Loucy (cell line): ENCODE measurements around the gene PRDM12.

Experiments used
- H2AFZ ChIP-seq: fragments of 200-600 bp; sonication (generic); 2 replicates; pipeline ENCODE4 v1.6.0; 2016; ENCODE audit warnings: antibody characterized with exemption, mild to moderate bottlenecking, low read length, moderate library complexity
- H3F3A ChIP-seq: fragments of 200-600 bp; 2 replicates; pipeline ENCODE4 v1.6.0; 2016; ENCODE audit warnings: antibody characterized with exemption, low read depth, mild to moderate bottlenecking
- H3K27me3 ChIP-seq: fragments of 200-600 bp; sonication (generic); 2 replicates; pipeline ENCODE4 v1.6.1; 2014; ENCODE audit warnings: low read length, mild to moderate bottlenecking; ENCODE audit not compliant: insufficient read depth, poor library complexity, severe bottlenecking
- H3K36me3 ChIP-seq: fragments of 200-600 bp; sonication (generic); 2 replicates; pipeline ENCODE4 v1.6.1; 2016; ENCODE audit warnings: low read length; ENCODE audit not compliant: insufficient read depth
- H3K4me1 ChIP-seq: fragments of 200-600 bp; sonication (generic); 2 replicates; pipeline ENCODE4 v1.5.1; 2014; ENCODE audit warnings: low read length, mild to moderate bottlenecking; ENCODE audit not compliant: insufficient read depth, poor library complexity, severe bottlenecking
- H3K4me2 ChIP-seq: fragments of 200-600 bp; sonication (generic); 2 replicates; pipeline ENCODE4 v1.6.0; 2014; ENCODE audit warnings: antibody characterized with exemption, low read length, low read depth, mild to moderate bottlenecking; ENCODE audit not compliant: poor library complexity, severe bottlenecking
- H3K4me3 ChIP-seq: fragments of 200-600 bp; sonication (generic); 2 replicates; pipeline ENCODE4 v1.5.1; 2014; ENCODE audit warnings: low read length, mild to moderate bottlenecking, mixed read lengths; ENCODE audit not compliant: poor library complexity, severe bottlenecking
- H3K79me2 ChIP-seq: fragments of 200-600 bp; sonication (generic); 2 replicates; pipeline ENCODE4 v1.6.1; 2014; ENCODE audit warnings: low read length; ENCODE audit not compliant: insufficient read depth
- H3K9ac ChIP-seq: fragments of 200-600 bp; sonication (generic); 2 replicates; pipeline ENCODE4 v1.6.0; 2014; ENCODE audit warnings: mild to moderate bottlenecking, low read depth, low read length, moderate library complexity; ENCODE audit not compliant: poor library complexity, severe bottlenecking
- H3K9me2 ChIP-seq: fragments of 200-600 bp; sonication (generic); replicated peaks from 2 replicates; pipeline ENCODE4 v1.6.1; 2016; ENCODE audit warnings: low read depth, low read length, mixed read lengths
- H3K9me3 ChIP-seq: fragments of 200-600 bp; sonication (generic); 2 replicates; pipeline ENCODE4 v1.6.1; 2014; ENCODE audit warnings: mild to moderate bottlenecking, antibody characterized with exemption, low read length, low read depth; ENCODE audit not compliant: insufficient read depth
- H4K20me1 ChIP-seq: fragments of 200-600 bp; sonication (generic); 2 replicates; pipeline ENCODE4 v1.6.0; 2014; ENCODE audit warnings: antibody characterized with exemption, low read length, mild to moderate bottlenecking; ENCODE audit not compliant: insufficient read depth, poor library complexity, severe bottlenecking
- CTCF ChIP-seq: fragments of 200-600 bp; sonication (generic); conservative IDR thresholded peaks from 2 replicates; pipeline ENCODE4 v1.5.1; 2014; ENCODE audit warnings: mild to moderate bottlenecking, antibody characterized with exemption, low read length
- EZH2phosphoT487 ChIP-seq: fragments of 200-600 bp; IDR thresholded peaks from 2 replicates; pipeline ENCODE4 v1.6.1; 2018; ENCODE audit warnings: antibody characterized with exemption, mild to moderate bottlenecking, moderate library complexity, borderline replicate concordance

PRDM12 gene

GRCh38 chr9:130627896-130628792 lies 36.2 kb upstream of the PRDM12 start:
- H3K4me3 ChIP-seq = no peak overlapping the region
- H4K20me1 ChIP-seq = no peaks in the 10 kb centered on the region
- no peaks in the 10 kb centered on the region for H3K9me2 ChIP-seq
- H3K36me3 ChIP-seq = peaks cover 45% of the 10 kb centered on the region; the same call in 1 of the 2 replicates
- TF ChIP-seq EZH2phosphoT487 (no peak), CTCF (no peak)
- H3F3A ChIP-seq = no peaks in the 10 kb centered on the region
- no peak overlapping the region for H2AFZ ChIP-seq
- H3K79me2 ChIP-seq = no peaks in the 10 kb centered on the region
- no peak overlapping the region for H3K4me2 ChIP-seq
- H3K9me3 ChIP-seq = no peaks in the 10 kb centered on the region
- H3K4me1 ChIP-seq = no peaks in the 10 kb centered on the region
- H3K9ac ChIP-seq = no peak overlapping the region
- no peaks in the 10 kb centered on the region for H3K27me3 ChIP-seq

GRCh38 chr9:130629443-130630070 lies 34.8 kb upstream of the PRDM12 start:
- Histone ChIP-seq H3F3A (no peaks in the 10 kb centered on the region), H3K4me3 (no peak overlapping the region), H4K20me1 (no peaks in the 10 kb centered on the region), H3K4me1 (no peaks in the 10 kb centered on the region), H3K4me2 (no peak overlapping the region), H3K36me3 (peaks cover 33% of the 10 kb centered on the region; the same call in 1 of the 2 replicates), H3K9me2 (no peaks in the 10 kb centered on the region), H3K9me3 (no peaks in the 10 kb centered on the region), H3K9ac (no peak overlapping the region), H2AFZ (no peak overlapping the region), H3K79me2 (no peaks in the 10 kb centered on the region), H3K27me3 (no peaks in the 10 kb centered on the region)
- TF ChIP-seq EZH2phosphoT487 (no peak), CTCF (no peak)

GRCh38 chr9:130630071-130630450 lies 34.3 kb upstream of the PRDM12 start:
- Histone ChIP-seq H3K4me2 (no peak overlapping the region), H3K4me1 (no peaks in the 10 kb centered on the region), H3K79me2 (no peaks in the 10 kb centered on the region), H3K9me3 (no peaks in the 10 kb centered on the region), H3K4me3 (no peak overlapping the region), H3F3A (no peaks in the 10 kb centered on the region), H3K9me2 (no peaks in the 10 kb centered on the region), H3K36me3 (peaks cover 32% of the 10 kb centered on the region; the same call in 1 of the 2 replicates), H3K9ac (no peak overlapping the region), H4K20me1 (no peaks in the 10 kb centered on the region), H3K27me3 (no peaks in the 10 kb centered on the region), H2AFZ (no peak overlapping the region)
- no peak for TF ChIP-seq CTCF
- TF ChIP-seq EZH2phosphoT487 = no peak
